Thyroid gland (tissue), 4 donors: Measurements from ENCODE around the gene IGSF6.

Experiments used
- POLR2A ChIP-seq, 2 donors: fragments of 450-650 bp; IDR thresholded peaks; one replicate each; pipeline ENCODE4 v1.6.1; 2017; ENCODE audit warnings: antibody characterized with exemption in 2 of 2, mild to moderate bottlenecking in 2 of 2, moderate library complexity in 1 of 2
- TF ChIP-seq, protein P1 (sequence below), 6 experiments: fragments of 200-600 bp in 3 of 6; fragments of 450-650 bp in 3 of 6; sonication (generic) in 3 of 6; IDR thresholded peaks; one replicate each; pipeline ENCODE4 v1.5.1; 2016 to 2019; ENCODE audit warnings: antibody characterized with exemption in 6 of 6, mild to moderate bottlenecking in 2 of 6, inconsistent platforms in 1 of 6, moderate library complexity in 1 of 6

- TF ChIP-seq, protein P1, sequence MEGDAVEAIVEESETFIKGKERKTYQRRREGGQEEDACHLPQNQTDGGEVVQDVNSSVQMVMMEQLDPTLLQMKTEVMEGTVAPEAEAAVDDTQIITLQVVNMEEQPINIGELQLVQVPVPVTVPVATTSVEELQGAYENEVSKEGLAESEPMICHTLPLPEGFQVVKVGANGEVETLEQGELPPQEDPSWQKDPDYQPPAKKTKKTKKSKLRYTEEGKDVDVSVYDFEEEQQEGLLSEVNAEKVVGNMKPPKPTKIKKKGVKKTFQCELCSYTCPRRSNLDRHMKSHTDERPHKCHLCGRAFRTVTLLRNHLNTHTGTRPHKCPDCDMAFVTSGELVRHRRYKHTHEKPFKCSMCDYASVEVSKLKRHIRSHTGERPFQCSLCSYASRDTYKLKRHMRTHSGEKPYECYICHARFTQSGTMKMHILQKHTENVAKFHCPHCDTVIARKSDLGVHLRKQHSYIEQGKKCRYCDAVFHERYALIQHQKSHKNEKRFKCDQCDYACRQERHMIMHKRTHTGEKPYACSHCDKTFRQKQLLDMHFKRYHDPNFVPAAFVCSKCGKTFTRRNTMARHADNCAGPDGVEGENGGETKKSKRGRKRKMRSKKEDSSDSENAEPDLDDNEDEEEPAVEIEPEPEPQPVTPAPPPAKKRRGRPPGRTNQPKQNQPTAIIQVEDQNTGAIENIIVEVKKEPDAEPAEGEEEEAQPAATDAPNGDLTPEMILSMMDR (IDR thresholded peaks at IDR 0.05): no peak
- TF ChIP-seq POLR2A (IDR thresholded peaks at IDR 0.05): no peak
These were observed 62.9 kb downstream of the IGSF6 start for GRCh38 chr16:21589551-21589950.
